Activated naive CD8-positive, alpha-beta T cell treated with anti-CD3 and anti-CD28 coated beads, Interleukin-2, amount 10 ng/mL, durations not matched to agents 7 days and 5 days (primary cell): Measurements from ENCODE around the gene ZMYND11. TPM values are rescaled to one million over a fixed set of nuclear protein-coding genes. Genes with fewer than 3 reads are reported as not detected.
"Not testable (repeated sequence)": the region's sequence is repeated elsewhere in the genome, so short reads cannot be mapped to it uniquely, and the experiment has no call there.

ENCODE experiments used
- ATAC-seq: fragments of 150-1000 bp; cut with Tn5 transposase; one replicate; pipeline ENCODE4 v1.10.0; 2021; ENCODE audit warnings: low read depth, moderate library complexity
- POLR2A ChIA-PET: fragments of 350-600 bp; sonication (Branson Sonifier 250); formaldehyde crosslinking; loops from one replicate; lab custom pipeline; 2021; ENCODE audit warnings: antibody characterized with exemption; lab: Charles Lee
- DNase-seq: peaks from one replicate; pipeline ENCODE4 v3.0.0; 2021
- H3K27ac Mint-ChIP-seq: one replicate; pipeline ENCODE4 v1.8.0; 2022; ENCODE audit warnings: mild to moderate bottlenecking, mixed read lengths
- H3K27me3 Mint-ChIP-seq: one replicate; pipeline ENCODE4 v1.8.0; 2022; ENCODE audit warnings: mild to moderate bottlenecking, moderate library complexity, mixed read lengths
- H3K36me3 Mint-ChIP-seq: one replicate; pipeline ENCODE4 v1.8.0; 2021; ENCODE audit warnings: mild to moderate bottlenecking, mixed read lengths
- H3K4me1 Mint-ChIP-seq: one replicate; pipeline ENCODE4 v1.8.0; 2021; ENCODE audit warnings: mixed read lengths
- H3K4me3 Mint-ChIP-seq: one replicate; pipeline ENCODE4 v1.8.0; 2022; ENCODE audit warnings: mild to moderate bottlenecking, moderate library complexity, mixed read lengths
- H3K9me3 Mint-ChIP-seq: one replicate; pipeline ENCODE4 v1.8.0; 2021; ENCODE audit warnings: mixed read lengths
- total RNA-seq, 2 experiments: library from RNA; stranded (reverse); gene quantifications; one replicate each; pipeline ENCODE4 v1.2.3, GENCODE V29; 2021

ZMYND11 gene
- total RNA-seq, 2 experiments from 2014 or later, result 49.9 to 52.8 TPM

- Mint-ChIP-seq H3K27me3 (peaks cover 3% of the 10 kb centered on the region), H3K9me3 (no peaks in the 10 kb centered on the region), H3K4me3 (no peak overlapping the region), H3K27ac (no peak overlapping the region), H3K36me3 (no peaks in the 10 kb centered on the region), H3K4me1 (no peaks in the 10 kb centered on the region)
- ATAC-seq (no peak), DNase-seq (no peak)
- POLR2A ChIA-PET, result no interaction called here
Measured at GRCh38 chr10:290026-290725, 154.9 kb downstream of the ZMYND11 start.

GRCh38 chr10:293636-294035 is 158.4 kb downstream of the ZMYND11 start:
- Mint-ChIP-seq H3K27me3 (peaks cover 6% of the 10 kb centered on the region), H3K9me3 (peaks cover 1% of the 10 kb centered on the region), H3K36me3 (no peaks in the 10 kb centered on the region), H3K27ac (no peak overlapping the region), H3K4me3 (no peak overlapping the region), H3K4me1 (no peaks in the 10 kb centered on the region)
- DNase-seq (no peak), ATAC-seq (no peak)
- POLR2A ChIA-PET, result no interaction called here

GRCh38 chr10:297567-297966 is 162.3 kb downstream of the ZMYND11 start:
- H3K9me3 Mint-ChIP-seq, result peaks cover 1% of the 10 kb centered on the region
- H3K36me3 Mint-ChIP-seq, result no peaks in the 10 kb centered on the region
- peaks cover 5% of the 10 kb centered on the region for H3K27me3 Mint-ChIP-seq
- POLR2A ChIA-PET, result no interaction called here
- H3K4me1 Mint-ChIP-seq, result no peaks in the 10 kb centered on the region
- H3K27ac Mint-ChIP-seq, result no peak overlapping the region
- ATAC-seq (no peak), DNase-seq (no peak)
- no peak overlapping the region for H3K4me3 Mint-ChIP-seq

GRCh38 chr10:298033-298432 is 162.8 kb downstream of the ZMYND11 start:
- Mint-ChIP-seq H3K27ac (no peak overlapping the region), H3K27me3 (peaks cover 5% of the 10 kb centered on the region), H3K36me3 (no peaks in the 10 kb centered on the region), H3K4me1 (no peaks in the 10 kb centered on the region), H3K9me3 (peaks cover 1% of the 10 kb centered on the region), H3K4me3 (no peak overlapping the region)
- DNase-seq (no peak), ATAC-seq (no peak)
- POLR2A ChIA-PET, result no interaction called here

- Mint-ChIP-seq H3K9me3 (peaks cover 1% of the 10 kb centered on the region), H3K4me3 (no peak overlapping the region), H3K27ac (no peak overlapping the region), H3K36me3 (no peaks in the 10 kb centered on the region), H3K27me3 (peaks cover 5% of the 10 kb centered on the region), H3K4me1 (no peaks in the 10 kb centered on the region)
- POLR2A ChIA-PET, result no interaction called here
- ATAC-seq, result no peak
- DNase-seq, result no peak
Measured at GRCh38 chr10:299512-299911, 164.3 kb downstream of the ZMYND11 start.

- Mint-ChIP-seq H3K9me3 (peaks cover 1% of the 10 kb centered on the region), H3K27me3 (peaks cover 5% of the 10 kb centered on the region), H3K27ac (no peak overlapping the region), H3K4me1 (no peaks in the 10 kb centered on the region), H3K36me3 (no peaks in the 10 kb centered on the region), H3K4me3 (no peak overlapping the region)
- ATAC-seq (no peak), DNase-seq (no peak)
- POLR2A ChIA-PET, result no interaction called here
Measured at GRCh38 chr10:299969-300368, 164.7 kb downstream of the ZMYND11 start.

- H3K36me3 Mint-ChIP-seq, DNase-seq, H3K4me1 Mint-ChIP-seq, H3K9me3 Mint-ChIP-seq, H3K4me3 Mint-ChIP-seq, ATAC-seq, H3K27me3 Mint-ChIP-seq, POLR2A ChIA-PET, H3K27ac Mint-ChIP-seq: not testable (repeated sequence)
Measured at GRCh38 chr10:300580-300979, 165.3 kb downstream of the ZMYND11 start.

- POLR2A ChIA-PET, result no interaction called here
- Mint-ChIP-seq H3K4me3 (no peak overlapping the region), H3K4me1 (peaks cover 4% of the 10 kb centered on the region), H3K9me3 (peaks cover under 1% of the 10 kb centered on the region), H3K27me3 (peaks cover 4% of the 10 kb centered on the region), H3K27ac (no peak overlapping the region), H3K36me3 (no peaks in the 10 kb centered on the region)
- DNase-seq, result no peak
- ATAC-seq, result no peak
Measured at GRCh38 chr10:301536-301935, 166.3 kb downstream of the ZMYND11 start.

Other genes with a start within 250 kb of the ZMYND11 start
- not detected for gene TUBB8, start 86.2 kb upstream of the ZMYND11 start, total RNA-seq